Choroid plexus epithelial cell (primary cell): ENCODE data around the gene CER1.
A peak's percentile ranks its signal among the peaks of the same experiment; 100 is the strongest.
"Not testable (repeated sequence)": the region's sequence is repeated elsewhere in the genome, so short reads cannot be mapped to it uniquely, and the experiment has no call there.

Experiments
- DNase-seq: peaks from one replicate; pipeline ENCODE4 v3.0.0-alpha.2; 2010; ENCODE audit warnings: low read depth
- H3K4me3 ChIP-seq: 2 replicates; pipeline ENCODE4 v1.5.1; 2011; ENCODE audit warnings: low read depth, mild to moderate bottlenecking, control low read depth, low read length, moderate library complexity
- CTCF ChIP-seq: conservative IDR thresholded peaks from 2 replicates; pipeline ENCODE4 v1.5.1; 2011; ENCODE audit warnings: low read depth, mild to moderate bottlenecking, control low read depth, inconsistent platforms, low read length, moderate library complexity

Gene CER1

GRCh38 chr9:14686168-14686567 is 36.4 kb downstream of the CER1 start:
- H3K4me3 ChIP-seq = no peak overlapping the region
- no peak for TF ChIP-seq CTCF
- DNase-seq = no peak

GRCh38 chr9:14682616-14683015 is 39.9 kb downstream of the CER1 start:
- not testable (repeated sequence) for DNase-seq, H3K4me3 ChIP-seq

GRCh38 chr9:14678776-14679175 is 43.8 kb downstream of the CER1 start:
- no peak for DNase-seq
- TF ChIP-seq CTCF = no peak
- no peak overlapping the region for H3K4me3 ChIP-seq

GRCh38 chr9:14677872-14678271 is 44.7 kb downstream of the CER1 start:
- no peak overlapping the region for H3K4me3 ChIP-seq
- TF ChIP-seq CTCF = no peak
- no peak for DNase-seq

GRCh38 chr9:14677396-14677795 is 45.1 kb downstream of the CER1 start:
- no peak for TF ChIP-seq CTCF
- DNase-seq = no peak
- H3K4me3 ChIP-seq = no peak overlapping the region

- no peak for DNase-seq
- TF ChIP-seq CTCF = no peak
Observed at GRCh38 chr9:14674630-14675029, 47.9 kb downstream of the CER1 start.

GRCh38 chr9:14671377-14671776 is 51.2 kb downstream of the CER1 start:
- no peak for DNase-seq
- no peak for TF ChIP-seq CTCF
- H3K4me3 ChIP-seq = no peak overlapping the region

More at GRCh38 chr9:14674630-14675029, 47.9 kb downstream of the CER1 start:
- no peak overlapping the region for H3K4me3 ChIP-seq

GRCh38 chr9:14670718-14671117 is 51.8 kb downstream of the CER1 start:
- no peak for TF ChIP-seq CTCF
- peak; percentile 47 for DNase-seq

More at GRCh38 chr9:14670718-14671117, 51.8 kb downstream of the CER1 start:
- no peak overlapping the region for H3K4me3 ChIP-seq
